Kidney epithelial cell (primary cell): Measurements from ENCODE around the gene ATXN1L. TPM values are rescaled to one million over a fixed set of nuclear protein-coding genes. Genes with fewer than 3 reads are reported as not detected.

Experiments
- DNase-seq: peaks from one replicate; pipeline ENCODE4 v3.0.0-alpha.2; 2010; ENCODE audit warnings: low read depth
- H3K27me3 ChIP-seq: 2 replicates; pipeline ENCODE4 v1.6.0; 2011; ENCODE audit warnings: low read length; ENCODE audit not compliant: control insufficient read depth, insufficient read depth
- H3K36me3 ChIP-seq: 2 replicates; pipeline ENCODE4 v1.5.1; 2011; ENCODE audit warnings: low read length; ENCODE audit not compliant: control insufficient read depth, insufficient read depth
- H3K4me3 ChIP-seq: 2 replicates; pipeline ENCODE4 v1.5.1; 2011; ENCODE audit warnings: low read depth, mild to moderate bottlenecking, control low read depth, low read length
- total RNA-seq: library from RNA; depleted of rRNA; stranded (reverse); fragments of >200 nt; gene quantifications from 2 replicates; pipeline ENCODE4 v1.2.3, GENCODE V29; 2015
- TF ChIP-seq, protein P1 (sequence below): IDR thresholded peaks from 2 replicates; pipeline ENCODE4 v1.5.1; 2011; ENCODE audit warnings: mild to moderate bottlenecking, moderate library complexity, low read length, control low read depth, inconsistent platforms; ENCODE audit not compliant: insufficient read depth, poor library complexity, severe bottlenecking

The ATXN1L gene
- total RNA-seq, 1 donor from 2014 or later, result 25.7 TPM

DNA sequence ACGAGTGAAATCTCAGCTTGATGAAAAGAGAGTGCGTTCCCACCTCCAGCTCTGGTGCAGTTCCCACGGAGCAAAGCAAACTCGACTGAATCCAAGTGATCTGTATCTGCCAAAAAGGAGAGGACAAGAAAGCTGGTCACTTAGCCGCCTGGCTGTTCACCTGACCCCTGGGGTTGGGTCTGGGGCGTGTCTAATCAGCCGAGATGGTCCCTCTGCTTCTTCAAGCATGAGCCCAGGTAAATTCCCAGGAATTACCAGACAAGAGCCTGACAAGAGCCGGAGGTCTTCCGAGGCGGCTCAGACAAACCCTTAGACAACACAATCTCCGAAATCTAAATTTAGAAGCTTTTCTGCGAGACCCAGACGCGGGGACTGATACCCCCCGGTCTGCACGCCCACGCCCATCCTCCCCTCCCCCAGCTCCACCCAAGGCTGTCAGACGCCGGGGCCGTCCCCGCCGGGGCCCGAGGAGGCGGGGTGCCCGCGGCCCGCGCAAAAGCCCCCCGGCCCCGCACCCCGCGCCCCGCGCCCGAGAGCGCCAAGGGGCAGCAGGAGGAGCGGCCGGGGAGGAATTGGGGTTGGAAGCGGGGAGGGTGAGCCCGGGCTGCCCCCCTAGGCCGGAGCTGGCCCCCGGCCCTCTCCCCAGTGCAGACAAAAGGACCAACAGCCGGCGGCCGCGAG, 37.5 kb downstream of the ATXN1L start:
- no peak for DNase-seq
- H3K36me3 ChIP-seq, result peaks cover 1% of the 10 kb centered on the region
- TF ChIP-seq, protein P1, sequence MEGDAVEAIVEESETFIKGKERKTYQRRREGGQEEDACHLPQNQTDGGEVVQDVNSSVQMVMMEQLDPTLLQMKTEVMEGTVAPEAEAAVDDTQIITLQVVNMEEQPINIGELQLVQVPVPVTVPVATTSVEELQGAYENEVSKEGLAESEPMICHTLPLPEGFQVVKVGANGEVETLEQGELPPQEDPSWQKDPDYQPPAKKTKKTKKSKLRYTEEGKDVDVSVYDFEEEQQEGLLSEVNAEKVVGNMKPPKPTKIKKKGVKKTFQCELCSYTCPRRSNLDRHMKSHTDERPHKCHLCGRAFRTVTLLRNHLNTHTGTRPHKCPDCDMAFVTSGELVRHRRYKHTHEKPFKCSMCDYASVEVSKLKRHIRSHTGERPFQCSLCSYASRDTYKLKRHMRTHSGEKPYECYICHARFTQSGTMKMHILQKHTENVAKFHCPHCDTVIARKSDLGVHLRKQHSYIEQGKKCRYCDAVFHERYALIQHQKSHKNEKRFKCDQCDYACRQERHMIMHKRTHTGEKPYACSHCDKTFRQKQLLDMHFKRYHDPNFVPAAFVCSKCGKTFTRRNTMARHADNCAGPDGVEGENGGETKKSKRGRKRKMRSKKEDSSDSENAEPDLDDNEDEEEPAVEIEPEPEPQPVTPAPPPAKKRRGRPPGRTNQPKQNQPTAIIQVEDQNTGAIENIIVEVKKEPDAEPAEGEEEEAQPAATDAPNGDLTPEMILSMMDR, result peak; percentile 39
- H3K27me3 ChIP-seq, result no peaks in the 10 kb centered on the region
- H3K4me3 ChIP-seq, result peak overlapping the region; percentile 60

DNA sequence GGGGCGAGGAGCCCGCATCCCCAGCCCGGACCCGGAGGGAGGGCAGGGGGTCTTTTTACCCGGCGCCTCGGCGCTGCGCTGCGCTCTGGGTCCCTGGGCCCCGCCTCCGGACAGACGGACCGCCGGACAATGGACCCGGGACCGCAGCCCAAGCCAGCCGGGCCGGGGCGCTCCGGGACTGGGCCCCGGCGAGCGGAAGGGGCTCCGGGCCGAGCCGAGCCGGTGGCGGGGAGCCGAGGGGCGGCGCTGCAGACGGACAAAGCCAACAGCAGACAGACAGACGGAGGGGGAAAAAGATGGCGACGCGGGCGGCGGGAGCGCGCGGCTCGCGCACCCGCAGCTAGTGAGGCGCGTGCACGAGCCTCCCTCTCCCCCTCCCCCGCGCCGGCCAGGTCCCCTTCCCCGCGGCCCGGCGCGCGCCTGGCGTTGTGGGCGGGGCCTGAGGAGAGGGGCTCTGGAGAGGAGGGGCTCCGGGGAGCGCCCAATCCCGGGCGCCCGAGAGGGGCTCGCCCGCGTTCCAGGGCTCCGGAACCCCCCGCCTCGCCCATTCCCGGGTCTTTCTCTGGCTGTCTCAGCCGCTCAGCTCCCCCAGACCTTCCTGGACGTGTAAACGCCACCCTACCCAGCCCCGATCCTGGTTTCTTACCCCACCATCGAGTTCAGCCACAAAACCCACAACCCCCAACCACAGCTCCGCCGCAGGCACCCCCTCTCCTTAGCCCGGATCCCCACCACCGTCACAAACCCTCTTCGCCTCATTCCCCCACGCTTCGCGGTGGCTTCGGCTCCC, 38.3 kb downstream of the ATXN1L start, which contains the start of gene ZNF821:
ZNF821 (minus strand) TSS at position 334 of the 790 bp plus-strand sequence. CDS start 4,236 bp downstream, outside the sequence.
- H3K4me3 ChIP-seq, result peak within 1 kb of the TSS; percentile 60
- TF ChIP-seq, protein P1, result no peak
- DNase-seq, result no peak

DNA sequence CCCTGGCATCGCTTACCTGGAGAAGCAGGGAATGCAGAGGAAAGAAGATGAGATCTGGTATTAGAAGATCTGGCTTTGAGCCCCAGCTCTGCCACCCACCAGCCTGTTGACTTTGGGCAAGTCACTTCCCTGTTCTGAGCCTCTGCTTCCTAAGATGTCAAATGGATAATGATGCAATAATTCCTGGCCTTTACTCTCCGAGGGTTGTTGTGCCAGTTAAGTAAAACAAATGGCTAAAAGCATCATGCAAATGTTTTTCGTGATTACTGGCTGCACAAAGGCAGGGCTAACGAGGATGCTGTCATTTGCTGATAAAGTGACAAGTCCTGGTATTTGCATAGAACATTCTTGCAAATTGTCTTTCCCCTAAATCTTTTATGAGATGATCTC, 39.5 kb downstream of the ATXN1L start:
- H3K36me3 ChIP-seq, result peaks cover 1% of the 10 kb centered on the region
- H3K27me3 ChIP-seq, result no peaks in the 10 kb centered on the region
- no peak overlapping the region for H3K4me3 ChIP-seq
- DNase-seq, result no peak
- TF ChIP-seq, protein P1, result no peak

More for the DNA sequence above, 38.3 kb downstream of the ATXN1L start, which contains the start of gene ZNF821:
- no peaks in the 10 kb centered on the region for H3K27me3 ChIP-seq
- peaks cover 1% of the 10 kb centered on the region for H3K36me3 ChIP-seq

DNA sequence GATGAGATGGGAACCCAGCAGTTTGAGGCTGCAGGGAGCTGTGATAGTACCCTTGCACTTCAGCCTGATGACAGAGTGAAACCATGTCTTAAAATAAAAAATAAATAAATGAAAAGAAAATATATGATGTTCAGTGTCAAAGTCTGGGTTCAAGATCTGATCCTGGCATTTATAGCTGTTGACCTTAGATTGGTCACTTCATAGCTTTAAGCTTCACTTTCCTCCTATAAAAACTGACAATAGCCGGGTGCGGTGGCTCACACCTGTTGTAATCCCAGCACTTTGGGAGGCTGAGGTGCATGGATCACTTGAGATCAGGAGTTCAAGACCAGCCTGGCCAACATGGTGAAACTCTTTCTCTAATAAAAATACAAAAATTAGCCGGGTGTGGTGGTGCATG, 43.4 kb downstream of the ATXN1L start:
- H3K4me3 ChIP-seq, result no peak overlapping the region
- TF ChIP-seq, protein P1, result no peak
- H3K27me3 ChIP-seq, result no peaks in the 10 kb centered on the region
- no peak for DNase-seq
- H3K36me3 ChIP-seq, result no peaks in the 10 kb centered on the region

DNA sequence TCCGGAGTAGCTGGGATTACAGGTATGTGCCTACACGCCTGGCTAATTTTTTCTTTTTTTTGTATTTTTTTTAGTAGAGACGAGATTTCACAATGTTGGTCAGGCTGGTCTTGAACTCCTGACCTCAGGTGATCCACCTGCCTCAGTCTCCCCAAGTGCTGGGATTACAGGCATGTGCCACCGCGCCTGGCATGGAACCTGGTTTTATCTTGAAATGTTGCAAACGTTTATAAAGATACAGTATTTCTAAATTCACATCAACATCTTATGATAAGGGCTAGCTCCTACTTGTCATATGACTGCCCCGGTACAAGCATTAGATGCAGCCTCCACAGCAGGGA, 48.1 kb downstream of the ATXN1L start:
- TF ChIP-seq, protein P1, result no peak

More for the DNA sequence above, 48.1 kb downstream of the ATXN1L start:
- no peaks in the 10 kb centered on the region for H3K27me3 ChIP-seq
- no peak for DNase-seq
- peak overlapping the region; percentile 98 for H3K4me3 ChIP-seq
- H3K36me3 ChIP-seq, result no peaks in the 10 kb centered on the region
